ENCODE measurements around the gene FAM193A.
"Not testable (repeated sequence)": the region's sequence is repeated elsewhere in the genome, so short reads cannot be mapped to it uniquely, and the experiment has no call there.

The FAM193A gene

GRCh38 chr4:2721586-2721985, 185.1 kb downstream of the FAM193A start:
- DNase-seq (ENCODE audit: low read depth in 1 of 2, low spot score in 1 of 2) = no peak

DNA sequence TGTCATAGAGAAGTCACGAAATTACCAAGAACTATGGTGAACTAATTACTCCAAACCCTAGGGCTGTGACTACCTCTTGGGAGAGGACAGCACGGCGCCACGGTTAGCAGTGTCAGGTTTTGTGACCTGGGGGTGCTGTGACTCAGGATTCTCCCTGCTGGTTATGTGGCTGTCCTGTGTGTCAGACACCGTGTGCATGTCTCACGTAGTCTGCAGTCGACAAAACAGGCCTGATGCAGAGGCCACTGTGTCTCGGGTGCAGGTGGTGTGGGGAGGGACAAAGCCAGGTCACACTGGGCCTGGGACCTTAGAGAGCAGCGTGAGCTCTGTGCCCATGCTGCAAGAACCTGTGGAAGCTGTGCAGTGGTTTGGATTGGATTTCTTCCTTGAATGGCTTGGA, 185.6 kb downstream of the FAM193A start:
- no peak for DNase-seq (ENCODE audit: low read depth in 1 of 2, low spot score in 1 of 2)

DNA sequence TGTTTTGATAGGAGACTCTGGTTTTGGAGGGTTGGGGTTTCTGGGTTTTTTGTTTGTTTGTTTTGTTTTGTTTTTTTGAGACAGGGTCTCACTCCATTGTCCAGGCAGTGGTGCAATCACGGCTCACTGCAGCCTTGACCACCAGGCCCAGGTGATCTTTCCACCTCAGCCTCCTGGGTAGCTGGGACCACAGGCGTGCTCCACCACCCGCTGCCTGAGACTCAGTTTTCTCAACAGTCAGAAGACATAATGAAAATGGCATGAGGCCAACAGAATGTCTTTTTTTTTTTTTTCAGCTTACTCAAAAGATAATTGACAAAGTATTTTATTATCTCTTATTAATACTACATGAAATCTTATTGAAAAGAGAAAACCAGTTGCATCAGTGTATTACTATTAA, 187.3 kb downstream of the FAM193A start:
- no peak for DNase-seq (ENCODE audit: low read depth in 1 of 2, low spot score in 1 of 2)

- no peak for DNase-seq (ENCODE audit: low read depth in 1 of 2, low spot score in 1 of 2)
Observed at GRCh38 chr4:2725380-2725779, 188.9 kb downstream of the FAM193A start.

- not testable (repeated sequence) for DNase-seq (ENCODE audit: low read depth in 1 of 2, low spot score in 1 of 2)
Observed at GRCh38 chr4:2726881-2727280, 190.4 kb downstream of the FAM193A start.

GRCh38 chr4:2728221-2728620, 191.8 kb downstream of the FAM193A start:
- DNase-seq (ENCODE audit: low read depth in 1 of 2, low spot score in 1 of 2) = no peak

DNA sequence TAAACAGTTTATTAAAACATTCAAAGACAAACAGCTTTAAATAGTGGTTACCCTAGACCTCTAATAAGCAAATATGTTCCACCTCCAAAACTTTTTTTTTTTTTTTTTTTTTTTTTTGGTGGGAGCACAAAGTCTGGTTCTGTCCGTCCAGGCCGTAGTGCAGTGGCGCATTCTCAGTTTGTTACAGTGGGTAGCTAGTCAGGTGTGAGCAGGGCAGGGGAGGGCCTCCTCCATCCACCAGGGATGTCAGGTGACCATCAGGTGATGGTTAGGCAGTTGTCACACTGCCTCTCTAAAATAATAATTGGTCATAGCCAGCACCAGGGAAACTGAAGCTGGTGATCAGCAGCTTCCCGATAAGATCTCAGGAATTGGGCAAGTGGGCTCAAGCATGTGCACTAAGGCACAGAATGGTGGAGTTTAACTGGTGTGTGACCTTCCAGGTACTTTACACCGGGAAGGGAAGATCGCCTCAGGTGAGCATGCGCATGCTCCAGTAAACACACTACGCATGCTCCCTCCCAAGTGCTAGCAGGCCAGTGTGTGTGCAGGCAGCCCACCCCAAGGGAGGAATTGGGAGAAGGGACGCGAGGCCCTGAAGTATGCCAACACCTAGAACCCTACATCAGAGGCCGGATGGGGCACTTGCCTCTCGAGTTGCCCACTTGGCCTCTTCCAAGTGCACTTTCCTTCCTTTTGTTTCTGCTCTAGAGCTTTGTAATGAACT, 192.5 kb downstream of the FAM193A start:
- DNase-seq (ENCODE audit: low read depth in 1 of 2, low spot score in 1 of 2) = no peak

- DNase-seq (ENCODE audit: low read depth in 1 of 2, low spot score in 1 of 2) = no peak
Observed at GRCh38 chr4:2729533-2729875, 193.1 kb downstream of the FAM193A start.

- DNase-seq (ENCODE audit: low read depth in 1 of 2, low spot score in 1 of 2) = no peak
Observed at GRCh38 chr4:2731907-2732317, 195.5 kb downstream of the FAM193A start.

GRCh38 chr4:2732526-2732925, 196.1 kb downstream of the FAM193A start:
- no peak for DNase-seq (ENCODE audit: low read depth in 1 of 2, low spot score in 1 of 2)

DNA sequence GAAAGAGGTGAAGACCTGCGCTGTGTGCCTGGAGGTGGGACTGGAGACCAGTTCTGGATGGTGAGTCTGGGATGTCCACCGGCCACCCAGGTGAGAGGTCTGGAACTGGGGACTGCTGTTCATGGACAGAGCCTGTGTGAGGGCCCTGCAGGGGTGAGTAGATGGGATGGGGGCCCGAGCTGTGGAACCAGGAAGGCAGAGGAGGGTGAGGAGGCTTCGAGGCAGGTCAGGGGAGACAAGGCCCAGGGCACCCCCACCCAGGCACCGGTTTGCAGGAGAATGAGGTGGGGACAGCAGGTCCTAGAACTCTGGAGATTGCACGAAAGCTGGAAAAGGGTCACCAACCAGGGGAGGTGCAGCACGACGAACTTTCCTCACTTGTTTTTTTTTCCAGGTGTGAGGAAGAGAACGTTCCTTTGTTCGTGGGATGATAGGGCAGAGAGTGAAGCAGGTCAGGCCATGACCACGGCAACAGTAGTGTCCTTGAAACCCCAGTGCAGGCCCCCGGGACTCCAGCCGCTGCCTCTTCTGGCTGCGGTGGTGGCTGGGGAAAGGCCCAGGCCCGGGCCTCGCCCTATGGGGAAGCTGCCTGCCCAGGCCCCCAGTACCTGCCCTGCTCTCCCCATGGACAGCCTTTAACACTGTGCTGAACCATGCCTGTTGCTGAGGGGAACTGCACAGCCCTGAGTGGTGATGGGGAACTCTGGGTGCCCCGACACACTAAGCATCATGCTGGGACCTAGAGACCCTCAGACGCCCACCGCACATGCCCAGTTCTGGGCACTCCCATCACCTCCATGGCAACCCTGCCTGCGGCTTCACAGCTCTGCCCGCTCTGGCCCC, 196.8 kb downstream of the FAM193A start:
- no peak for DNase-seq (ENCODE audit: low read depth in 1 of 2, low spot score in 1 of 2)

GRCh38 chr4:2733844-2734574, 197.6 kb downstream of the FAM193A start:
- no peak for DNase-seq (ENCODE audit: low read depth in 1 of 2, low spot score in 1 of 2)

DNA sequence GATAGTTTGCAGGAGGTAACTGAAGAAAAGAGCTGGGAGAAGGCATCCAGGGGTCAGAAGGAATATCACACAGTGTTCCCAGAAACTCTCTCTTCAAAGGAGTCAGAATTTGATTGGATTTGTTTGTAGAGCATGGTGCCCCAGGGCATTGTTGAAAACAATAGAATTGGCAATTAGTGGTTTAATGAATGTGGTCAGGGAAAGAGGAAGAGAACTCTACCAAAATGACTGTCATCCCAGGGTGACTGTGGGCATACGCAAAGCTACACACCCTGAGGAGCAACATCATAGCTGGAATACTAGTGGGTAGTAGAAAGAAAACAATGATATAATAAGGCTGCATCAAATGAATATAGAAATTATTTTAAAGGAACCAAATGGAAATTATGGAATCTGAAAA, 198.2 kb downstream of the FAM193A start:
- no peak for DNase-seq (ENCODE audit: low read depth in 1 of 2, low spot score in 1 of 2)

DNA sequence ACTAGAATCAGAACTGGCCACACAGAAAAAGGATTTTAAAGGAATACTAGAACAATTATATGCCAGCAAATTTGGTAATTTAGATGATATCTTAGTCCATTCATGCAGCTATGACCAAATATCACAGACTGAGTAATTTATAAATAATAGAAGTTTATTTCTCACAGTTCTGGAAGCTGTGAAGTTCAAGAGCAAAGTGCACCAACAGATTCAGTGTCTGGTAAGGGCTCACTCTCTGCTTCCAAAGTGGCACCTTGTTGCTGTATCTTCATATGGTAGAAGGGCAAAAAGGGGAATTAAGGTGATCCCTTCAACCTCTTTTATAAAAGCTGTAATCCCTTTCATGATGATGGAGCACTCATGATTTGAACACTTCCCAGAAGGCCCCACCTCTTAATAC, 199.4 kb downstream of the FAM193A start:
- DNase-seq (ENCODE audit: low read depth in 1 of 2, low spot score in 1 of 2) = no peak

DNA sequence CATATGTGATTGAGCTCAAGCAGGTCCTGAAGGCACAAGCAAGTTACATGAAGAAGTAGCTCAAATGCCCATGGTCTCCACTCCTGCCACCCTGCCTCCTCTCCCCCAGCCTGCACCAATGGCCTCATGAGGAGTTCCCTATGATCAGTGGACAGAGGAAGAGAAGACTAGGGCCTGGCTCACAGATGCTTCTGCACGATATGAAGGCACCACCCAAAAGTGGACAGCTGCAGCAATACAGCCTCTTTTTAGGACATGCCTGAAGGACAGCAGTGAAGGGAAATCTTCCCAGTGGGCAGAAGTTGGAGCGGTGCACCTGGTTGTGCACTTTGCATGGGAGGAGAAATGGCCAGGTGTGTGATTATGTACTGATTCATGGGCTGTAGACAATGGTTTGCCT, 201.8 kb downstream of the FAM193A start:
- DNase-seq (ENCODE audit: low read depth in 1 of 2, low spot score in 1 of 2) = not testable (repeated sequence)

- no peak for DNase-seq (ENCODE audit: low read depth in 1 of 2, low spot score in 1 of 2)
Observed at GRCh38 chr4:2741626-2742025, 205.2 kb downstream of the FAM193A start.

DNA sequence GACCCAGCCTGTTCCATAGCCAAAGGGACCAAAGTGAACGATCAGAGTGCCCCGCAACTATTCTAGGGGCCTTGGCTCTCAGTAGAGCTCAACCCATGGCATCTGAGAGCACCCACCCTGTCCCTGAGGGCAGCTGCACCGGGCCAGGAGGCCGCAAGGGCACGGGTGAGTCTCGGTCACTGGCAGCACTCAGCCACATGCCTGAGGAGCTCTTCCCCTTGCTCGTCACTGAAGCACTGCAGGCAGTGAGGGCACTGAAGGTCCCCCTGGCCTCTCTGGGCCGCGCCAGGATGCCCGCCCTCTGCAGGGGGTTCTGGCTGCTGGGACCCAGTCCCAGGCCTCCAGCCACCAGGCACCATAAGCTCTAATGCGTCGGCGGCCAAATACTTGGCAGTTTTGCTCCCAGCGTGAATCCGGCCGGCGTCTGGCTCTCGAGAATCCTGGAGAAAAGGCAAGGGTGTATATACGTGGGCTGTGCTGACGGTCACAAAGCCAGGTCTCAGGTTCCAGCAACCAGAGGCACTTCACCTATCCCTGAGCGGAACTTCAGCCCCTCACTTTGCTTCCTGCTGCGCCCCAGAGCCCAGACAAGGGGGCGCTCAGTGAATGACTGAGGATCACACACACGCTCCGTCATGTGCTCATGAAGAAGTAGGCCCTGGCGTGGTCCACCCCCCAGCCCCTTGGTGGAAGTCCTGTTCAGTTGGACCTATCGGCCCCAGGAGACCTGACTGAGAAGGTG, 205.8 kb downstream of the FAM193A start:
- DNase-seq (ENCODE audit: low read depth in 1 of 2, low spot score in 1 of 2) = no peak

- DNase-seq (ENCODE audit: low read depth in 1 of 2, low spot score in 1 of 2) = no peak
Observed at GRCh38 chr4:2742823-2743517, 206.5 kb downstream of the FAM193A start.

DNA sequence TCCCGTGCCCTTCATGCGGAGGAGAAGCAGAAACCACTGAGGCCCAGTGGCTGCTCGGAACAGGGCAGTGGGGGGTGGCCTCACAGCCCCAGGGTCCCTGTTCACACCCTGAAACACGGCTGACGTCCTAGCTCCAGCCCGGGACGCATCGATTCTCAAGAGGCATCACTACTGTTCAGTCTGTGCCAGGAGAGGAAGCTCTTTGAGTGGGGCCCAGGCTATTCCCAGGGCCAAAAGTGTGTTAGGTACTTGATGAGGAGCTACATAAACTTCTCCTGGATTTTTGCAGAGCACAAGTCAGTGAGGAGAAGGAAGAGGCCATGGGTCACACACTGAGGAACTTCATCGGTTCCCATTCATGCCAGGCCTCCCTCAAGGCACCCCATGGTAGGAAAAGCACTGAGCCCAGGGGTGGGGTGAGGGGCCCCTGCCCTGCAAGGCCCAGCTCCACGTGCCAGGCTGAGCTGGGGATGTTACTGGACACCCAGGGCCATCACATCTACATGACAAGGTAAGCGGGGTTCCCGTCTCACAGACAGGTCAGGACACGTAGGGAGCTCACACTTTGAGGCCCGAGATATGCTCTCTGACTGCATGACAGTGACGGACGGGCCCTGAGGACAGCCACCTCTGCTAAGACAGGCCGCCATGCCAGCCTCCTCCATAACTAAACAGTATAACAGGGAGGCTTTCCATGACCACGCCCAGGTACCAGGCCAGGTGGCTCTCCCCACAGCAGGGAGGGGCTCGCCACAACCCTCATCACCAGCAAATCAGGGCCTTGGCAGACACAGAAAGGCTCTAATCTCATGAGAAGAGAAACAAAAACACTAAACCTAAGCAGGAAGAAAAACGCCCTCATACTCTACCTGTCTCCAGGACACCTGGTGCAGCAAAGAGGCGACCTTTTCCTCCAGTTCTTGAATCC, 207.3 kb downstream of the FAM193A start:
- no peak for DNase-seq (ENCODE audit: low read depth in 1 of 2, low spot score in 1 of 2)
